Heart left ventricle (tissue), 13 donors: Measurements from ENCODE around the gene MPC2.

Experiments used
- CTCF ChIP-seq, 12 donors: fragments of 200-600 bp; sonication (generic) in 4 of 12; IDR thresholded peaks; one replicate each; pipeline versions ENCODE4 v1.5.0 to v1.8.0; 2018 to 2022; ENCODE audit warnings: antibody characterized with exemption in 12 of 12, mild to moderate bottlenecking in 5 of 12
- POLR2A ChIP-seq, 2 donors: fragments of 450-650 bp; IDR thresholded peaks; one replicate each; pipeline ENCODE4 v1.6.1; 2017; ENCODE audit warnings: antibody characterized with exemption in 2 of 2, mild to moderate bottlenecking in 2 of 2, moderate library complexity in 2 of 2
- donor health status: ischemic (EF 13 %, LVEDD 7.1; RV severe dilation, severe dysfunction).
- donor health status: DM: no; HTN: yes; CAD: no.
- donor health status: DM: no; HTN: no; CAD: no.
- donor health status: ischemic (EF 25% LVEDD 6.9; RV normal size, moderate dysfunction).
- donor health status: ischemic (EF 25% LVEDD 5.7; RV mildly dilated, moderate dysfunction).
- donor health status: ischemic (EF 35%, LVEDD 5.7; RV mildly dilated, moderate dysfunction).
- donor health status: nonischemic (EF 11% LVEDD 7.7; RV severe dilation, severe dysfunction).
- donor health status: DM: yes; HTN: yes; CAD: no.
- donor health status: PGD.
- donor health status: ischemic (EF 29% LVEDD 5.4; RV normal size, mild dysfunction).
- donor health status: nonischemic (EF 23%, LVEDD 6.1; RV moderate dilation, normal function).

GRCh38 chr1:167926486-167926997 is 10.3 kb downstream of the MPC2 start:
- TF ChIP-seq CTCF (IDR thresholded peaks at IDR 0.05) (no peak), POLR2A (IDR thresholded peaks at IDR 0.05) (no peak)
